Glomerular visceral epithelial cell (primary cell): ENCODE results near the gene SH3GL2.

Experiments used
- DNase-seq: peaks from one replicate; pipeline ENCODE4 v3.0.0-alpha.2; 2016; ENCODE audit errors: extremely low spot score

SH3GL2 gene

GRCh38 chr9:17810728-17811571 lies 232.1 kb downstream of the SH3GL2 start:
- DNase-seq = peak; percentile 53

GRCh38 chr9:17813798-17814197 lies 234.9 kb downstream of the SH3GL2 start:
- DNase-seq = no peak

- DNase-seq = no peak
Measured at GRCh38 chr9:17816431-17817027, 237.7 kb downstream of the SH3GL2 start.

- no peak for DNase-seq
Measured at GRCh38 chr9:17824191-17824590, 245.3 kb downstream of the SH3GL2 start.

- DNase-seq = no peak
Measured at GRCh38 chr9:17824616-17825264, 245.9 kb downstream of the SH3GL2 start.

GRCh38 chr9:17825265-17825659 lies 246.4 kb downstream of the SH3GL2 start:
- no peak for DNase-seq

- no peak for DNase-seq
Measured at GRCh38 chr9:17829064-17829463, 250.2 kb downstream of the SH3GL2 start.

- DNase-seq = no peak
Measured at GRCh38 chr9:17829812-17830385, 251.0 kb downstream of the SH3GL2 start.

GRCh38 chr9:17832812-17833211 lies 253.9 kb downstream of the SH3GL2 start:
- no peak for DNase-seq

- no peak for DNase-seq
Measured at GRCh38 chr9:17833846-17834245, 255.0 kb downstream of the SH3GL2 start.

GRCh38 chr9:17837965-17838364 lies 259.1 kb downstream of the SH3GL2 start:
- DNase-seq = no peak

- DNase-seq = no peak
Measured at GRCh38 chr9:17839776-17840175, 260.9 kb downstream of the SH3GL2 start.

- no peak for DNase-seq
Measured at GRCh38 chr9:17843236-17843635, 264.4 kb downstream of the SH3GL2 start.
